ENCODE measurements around the gene ADRM1.

GRCh38 chr20:62276439-62276838 is 26.4 kb upstream of the ADRM1 start:
- TF ChIP-seq CTCF (IDR thresholded peaks at IDR 0.05; ENCODE audit: insufficient read depth, low read depth, low read length) (no peak), EZH2 (IDR thresholded peaks at IDR 0.05; ENCODE audit: insufficient read depth, low read length) (no peak)

All from astrocyte (in vitro differentiated cells and primary cell).